ENCODE measurements around the gene R3HDM2.
"Not testable (repeated sequence)": the region's sequence is repeated elsewhere in the genome, so short reads cannot be mapped to it uniquely, and the experiment has no call there.

The R3HDM2 gene

DNA sequence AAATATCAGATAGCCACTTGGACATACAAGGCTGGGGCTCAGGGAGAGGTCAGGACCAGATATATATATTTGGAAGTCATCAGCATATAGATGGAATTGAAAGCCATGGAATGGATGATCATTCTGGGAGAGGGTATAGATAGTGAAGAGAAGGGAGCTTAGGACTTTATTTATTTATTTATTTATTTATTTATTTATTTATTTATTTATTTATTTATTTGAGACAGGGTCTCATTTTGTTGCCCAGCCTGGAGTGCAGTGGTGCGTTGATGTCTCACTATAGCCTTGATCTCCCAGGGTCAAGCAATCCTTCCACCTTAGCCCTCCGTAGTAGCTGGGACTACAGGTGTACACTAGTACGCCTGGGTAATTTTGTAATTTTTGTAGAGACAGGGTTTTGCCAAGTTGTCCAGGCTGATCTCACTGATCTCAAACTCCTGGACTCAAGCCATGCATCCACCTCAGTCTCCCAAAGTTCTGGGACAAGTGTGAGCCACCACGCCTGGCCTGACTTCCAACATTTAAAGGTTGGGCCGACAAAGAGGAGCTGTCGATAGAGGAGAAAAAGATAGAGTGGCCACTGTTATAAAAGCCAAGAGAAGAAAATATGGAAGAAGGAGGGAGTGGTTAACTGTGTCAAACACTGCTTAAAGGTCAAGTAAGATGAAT lies 15.6 kb upstream of the R3HDM2 start:
- H3K4me3 ChIP-seq (ENCODE audit: low read depth, low read length), result no peak overlapping the region
- DNase-seq (ENCODE audit: low read depth), result no peak
- TF ChIP-seq, protein P1, sequence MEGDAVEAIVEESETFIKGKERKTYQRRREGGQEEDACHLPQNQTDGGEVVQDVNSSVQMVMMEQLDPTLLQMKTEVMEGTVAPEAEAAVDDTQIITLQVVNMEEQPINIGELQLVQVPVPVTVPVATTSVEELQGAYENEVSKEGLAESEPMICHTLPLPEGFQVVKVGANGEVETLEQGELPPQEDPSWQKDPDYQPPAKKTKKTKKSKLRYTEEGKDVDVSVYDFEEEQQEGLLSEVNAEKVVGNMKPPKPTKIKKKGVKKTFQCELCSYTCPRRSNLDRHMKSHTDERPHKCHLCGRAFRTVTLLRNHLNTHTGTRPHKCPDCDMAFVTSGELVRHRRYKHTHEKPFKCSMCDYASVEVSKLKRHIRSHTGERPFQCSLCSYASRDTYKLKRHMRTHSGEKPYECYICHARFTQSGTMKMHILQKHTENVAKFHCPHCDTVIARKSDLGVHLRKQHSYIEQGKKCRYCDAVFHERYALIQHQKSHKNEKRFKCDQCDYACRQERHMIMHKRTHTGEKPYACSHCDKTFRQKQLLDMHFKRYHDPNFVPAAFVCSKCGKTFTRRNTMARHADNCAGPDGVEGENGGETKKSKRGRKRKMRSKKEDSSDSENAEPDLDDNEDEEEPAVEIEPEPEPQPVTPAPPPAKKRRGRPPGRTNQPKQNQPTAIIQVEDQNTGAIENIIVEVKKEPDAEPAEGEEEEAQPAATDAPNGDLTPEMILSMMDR (IDR thresholded peaks at IDR 0.05; ENCODE audit: insufficient read depth, low read depth, low read length, missing control alignments), result no peak

DNA sequence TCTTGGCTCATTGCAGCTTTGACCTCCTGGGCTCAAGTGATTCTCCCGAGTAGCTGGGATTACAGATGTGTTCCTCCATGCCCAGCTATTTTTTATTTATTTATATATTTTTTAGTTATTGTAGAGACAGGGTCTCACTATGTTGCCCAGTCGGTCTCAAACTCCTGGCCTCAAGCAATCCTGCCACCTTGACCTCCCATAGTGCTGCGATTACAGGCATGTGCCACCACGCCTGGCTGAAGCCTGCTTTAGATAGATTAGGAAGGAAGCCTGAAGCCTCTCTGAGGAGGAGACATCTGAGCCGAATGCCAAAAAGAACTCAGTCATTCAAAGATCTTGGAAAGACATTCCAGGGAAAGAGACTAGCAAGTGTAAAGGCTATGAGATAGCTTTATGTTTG lies 13.9 kb upstream of the R3HDM2 start:
- no peak for DNase-seq (ENCODE audit: low read depth)
- no peak overlapping the region for H3K4me3 ChIP-seq (ENCODE audit: low read depth, low read length)
- TF ChIP-seq, protein P1 (IDR thresholded peaks at IDR 0.05; ENCODE audit: insufficient read depth, low read depth, low read length, missing control alignments), result no peak

DNA sequence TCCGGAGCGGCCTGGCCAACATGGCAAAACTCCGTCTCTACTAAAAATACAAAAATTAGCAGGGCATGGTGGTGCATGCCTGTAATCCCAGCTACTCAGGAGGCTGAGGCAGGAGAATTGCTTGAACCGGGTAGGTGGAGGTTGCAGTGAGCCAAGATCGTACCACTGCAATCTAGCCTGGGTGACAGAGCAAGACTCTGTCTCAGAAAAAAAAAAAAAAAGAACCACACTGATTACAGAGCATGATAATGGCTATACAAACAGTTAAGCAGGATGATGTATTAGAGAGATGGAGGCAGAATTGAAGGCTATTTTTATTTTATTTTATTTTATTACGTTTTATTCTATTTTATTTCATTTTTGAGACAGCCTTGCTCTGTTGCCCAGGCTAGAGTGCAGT lies 13.5 kb upstream of the R3HDM2 start:
- H3K4me3 ChIP-seq (ENCODE audit: low read depth, low read length); DNase-seq (ENCODE audit: low read depth): not testable (repeated sequence)

DNA sequence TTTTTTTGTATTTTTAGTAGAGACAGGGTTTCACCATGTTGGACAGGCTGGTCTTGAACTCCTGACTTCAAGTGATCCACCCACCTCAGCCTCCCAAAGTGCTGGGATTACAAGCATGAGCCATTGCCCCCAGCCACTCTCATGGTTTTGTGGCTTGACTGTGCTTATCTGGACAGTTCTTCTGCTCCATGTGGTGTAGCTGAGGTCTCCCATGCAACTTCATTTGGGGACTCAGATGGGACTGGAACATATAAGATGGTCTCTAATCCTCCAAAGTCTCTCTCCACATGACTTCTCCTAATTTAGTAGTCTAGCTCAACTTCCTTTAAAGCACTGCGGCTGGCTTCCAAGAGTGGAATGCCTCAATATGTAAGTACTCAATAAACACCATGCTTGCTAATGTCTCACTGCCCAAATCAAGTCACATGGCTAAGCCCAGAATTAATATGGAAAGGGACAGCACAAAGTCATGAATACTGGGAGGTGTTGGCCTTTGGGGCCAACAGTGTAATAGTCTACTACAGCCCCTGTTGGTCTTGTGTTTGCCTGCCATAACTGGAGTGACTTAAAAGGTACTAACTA lies 11.1 kb upstream of the R3HDM2 start:
- no peak overlapping the region for H3K4me3 ChIP-seq (ENCODE audit: low read depth, low read length)
- TF ChIP-seq, protein P1 (IDR thresholded peaks at IDR 0.05; ENCODE audit: insufficient read depth, low read depth, low read length, missing control alignments), result no peak
- DNase-seq (ENCODE audit: low read depth), result no peak

DNA sequence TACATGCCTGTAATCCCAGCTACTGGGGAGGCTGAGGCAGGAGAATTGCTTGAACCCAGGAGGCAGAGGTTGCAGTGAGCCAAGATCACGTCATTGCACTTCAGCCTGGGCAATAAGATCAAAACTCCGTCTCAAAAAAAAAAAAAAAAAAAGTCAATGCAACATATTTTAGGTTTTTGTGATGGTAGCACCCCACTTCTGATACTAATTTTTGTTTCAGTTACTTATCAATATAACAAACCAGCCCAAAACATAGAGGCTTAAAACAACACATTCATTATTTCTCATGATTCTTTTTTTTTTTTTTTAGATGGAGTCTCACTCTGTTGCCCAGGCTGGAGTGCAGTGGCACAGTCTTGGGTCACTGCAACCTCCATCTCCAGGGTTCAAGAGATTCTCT lies 10.6 kb upstream of the R3HDM2 start:
- not testable (repeated sequence) for DNase-seq (ENCODE audit: low read depth); H3K4me3 ChIP-seq (ENCODE audit: low read depth, low read length)

DNA sequence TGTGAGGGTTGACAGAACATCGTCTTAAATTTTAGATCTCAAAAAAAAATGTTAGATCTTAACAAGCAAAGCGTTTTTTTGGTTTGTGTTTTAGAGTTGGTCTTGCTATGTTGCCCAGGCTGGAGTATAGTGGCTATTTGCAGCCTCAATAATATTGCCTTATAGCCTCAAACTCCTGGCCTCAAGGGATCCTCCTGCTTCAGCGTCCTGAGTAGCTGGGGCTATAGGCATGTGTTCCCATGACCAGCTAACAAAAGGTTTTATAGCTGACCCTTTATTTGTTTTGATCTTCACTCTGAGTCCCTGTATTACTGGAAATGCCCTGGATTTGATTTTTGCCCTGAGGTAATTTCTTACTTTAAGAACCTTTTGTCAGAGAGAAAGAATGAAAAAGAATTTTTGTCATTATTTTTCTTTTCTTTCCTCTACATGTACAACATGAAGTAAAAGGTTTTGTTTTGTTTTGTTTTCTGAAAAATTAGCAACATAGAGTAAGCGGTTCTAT lies 9.0 kb upstream of the R3HDM2 start:
- no peak for DNase-seq (ENCODE audit: low read depth)
- H3K4me3 ChIP-seq (ENCODE audit: low read depth, low read length), result no peak overlapping the region
- TF ChIP-seq, protein P1 (IDR thresholded peaks at IDR 0.05; ENCODE audit: insufficient read depth, low read depth, low read length, missing control alignments), result no peak

DNA sequence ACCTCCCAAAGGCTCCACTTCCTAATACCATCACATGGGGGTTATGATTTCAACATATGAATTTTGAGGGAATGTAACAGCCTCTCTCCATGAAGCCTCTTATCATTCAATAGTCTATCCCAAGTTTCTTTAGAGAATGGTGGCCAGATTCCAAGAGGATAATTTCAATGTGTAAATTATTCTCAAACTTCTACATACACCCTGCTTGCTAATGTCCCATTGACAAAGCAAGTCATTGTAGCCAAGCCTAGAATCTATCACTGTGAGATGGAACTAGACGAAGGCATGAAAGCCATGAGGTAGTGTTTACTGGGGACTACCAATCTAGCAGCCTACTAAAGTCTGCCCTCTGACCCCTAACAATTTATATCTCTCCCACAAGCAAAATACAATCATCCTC lies 7.6 kb upstream of the R3HDM2 start:
- TF ChIP-seq, protein P1 (IDR thresholded peaks at IDR 0.05; ENCODE audit: insufficient read depth, low read depth, low read length, missing control alignments), result no peak
- no peak for DNase-seq (ENCODE audit: low read depth)
- H3K4me3 ChIP-seq (ENCODE audit: low read depth, low read length), result no peak overlapping the region

DNA sequence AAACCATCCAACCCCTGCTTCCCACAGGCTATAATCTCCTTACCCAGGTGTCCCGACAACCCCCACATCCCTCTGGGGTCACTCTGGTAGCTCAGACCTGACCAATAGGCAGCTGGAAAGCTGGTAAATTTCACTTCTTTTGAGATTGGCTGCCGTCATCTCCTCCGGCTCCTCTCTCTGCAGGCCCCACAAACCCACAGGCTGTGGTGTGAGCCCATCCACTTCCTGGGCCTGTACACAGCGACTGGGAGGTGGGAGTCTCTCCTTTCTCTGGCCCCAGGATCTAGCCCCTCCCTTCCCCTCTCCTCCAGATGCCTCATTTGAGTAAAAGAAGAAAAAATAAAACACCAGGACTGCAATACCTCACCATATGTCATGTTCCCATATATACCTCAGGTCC lies 4.5 kb upstream of the R3HDM2 start:
- no peak overlapping the region for H3K4me3 ChIP-seq (ENCODE audit: low read depth, low read length)

More for the DNA sequence above, 4.5 kb upstream of the R3HDM2 start:
- TF ChIP-seq, protein P1 (IDR thresholded peaks at IDR 0.05; ENCODE audit: insufficient read depth, low read depth, low read length, missing control alignments), result no peak
- DNase-seq (ENCODE audit: low read depth), result no peak

Data from GM12865 (cell line).